Measurements from ENCODE around the gene ARHGEF11. TPM values are rescaled to one million over a fixed set of nuclear protein-coding genes. Genes with fewer than 3 reads are reported as not detected.

ARHGEF11 gene
- total and polyA plus RNA-seq, 2 of the 4 experiments (the other 2 are of a cell fraction), result 16.8 to 17.2 TPM

DNA sequence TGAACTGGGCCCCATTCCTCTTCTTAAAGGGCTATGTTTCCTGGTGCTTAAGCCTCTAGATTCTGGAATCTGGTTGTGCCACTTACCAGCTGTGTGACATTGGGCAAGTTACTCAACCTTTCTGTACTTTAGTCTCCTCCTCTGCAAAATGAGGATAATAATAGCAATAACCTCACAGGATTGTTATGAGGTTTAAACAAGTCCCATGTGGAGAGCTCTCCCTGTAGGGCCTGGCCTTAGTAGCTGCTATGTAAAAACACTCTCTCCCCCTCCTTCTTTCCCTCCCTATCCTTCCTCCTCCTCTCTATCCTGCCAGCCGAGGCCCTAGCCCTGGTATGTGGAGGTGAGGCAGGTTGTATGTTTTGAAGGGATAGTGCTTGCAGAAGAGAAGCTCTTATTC, 160.2 kb downstream of the ARHGEF11 start:
- dilution Hi-C loops (cut with HindIII; ENCODE audit: low sequenced_read_pairs, unreplicated experiment), result no loop called here
- no peak overlapping the region for H4K5ac ChIP-seq (ENCODE audit: low read depth, low read length)
- H3K4me3 ChIP-seq (ENCODE audit: insufficient read depth, low read depth, low read length), result no peak overlapping the region
- no TSS peak for BruUV-seq (replicated peaks)
- H2AK9ac ChIP-seq (replicated peaks; ENCODE audit: low read depth, low read length, poor library complexity), result no peak overlapping the region
- no peaks in the 10 kb centered on the region; the same call in 1 of the 2 replicates for H4K20me1 ChIP-seq (ENCODE audit: insufficient read depth, low read length)
- no CpG with 5 or more reads among the region's 1 CpG for WGBS, 2 experiments (ENCODE audit: extremely low coverage in 2 of 2, insufficient read length in 1 of 2)
- no peak overlapping the region for H3K4me2 ChIP-seq (ENCODE audit: low read depth, low read length)
- H3K4ac ChIP-seq (ENCODE audit: low read depth, low read length), result no peak overlapping the region
- peaks cover 84% of the 10 kb centered on the region for H3K27me3 ChIP-seq (ENCODE audit: control insufficient read depth, insufficient read depth, low read length)
- H2BK5ac ChIP-seq (ENCODE audit: low read depth, low read length, poor library complexity, severe bottlenecking), result no peak overlapping the region
- H3K79me1 ChIP-seq (ENCODE audit: low read depth in 1 of 2, low read length in 2 of 2), result no peaks in the 10 kb centered on the region
- CTCF ChIA-PET, result interaction anchor here (1.1 kb wide), 1 partner anchor 47 kb away, joined by 3 read pairs; no protein-coding TSS in a partner anchor
- POLR2A ChIA-PET (ENCODE audit: unreplicated experiment), result no interaction called here
- no peak overlapping the region for H4K91ac ChIP-seq (ENCODE audit: insufficient read depth, low read depth, low read length)
- no peak overlapping the region for H2BK15ac ChIP-seq (ENCODE audit: low read depth, low read length)
- H3K4me1 ChIP-seq (ENCODE audit: control insufficient read depth, insufficient read depth, low read length), result no peaks in the 10 kb centered on the region
- H2AK5ac ChIP-seq (ENCODE audit: low read depth, low read length), result no peak overlapping the region
- in situ Hi-C loops (cut with MboI; ENCODE audit: low sequenced_read_pairs), result loop anchor here (10.0 kb wide), 1 partner anchor 191 kb away; no protein-coding TSS in a partner anchor
- TF ChIP-seq MXI1 (IDR thresholded peaks at IDR 0.05; ENCODE audit: borderline replicate concordance, low read depth, low read length), result no peak
- TF ChIP-seq CHD1 (IDR thresholded peaks at IDR 0.05; ENCODE audit: low read depth, low read length), result no peak
- TF ChIP-seq NFE2L2 (IDR thresholded peaks at IDR 0.05; ENCODE audit: low read depth, low read length), result no peak
- no peak for TF ChIP-seq FOS (IDR thresholded peaks at IDR 0.05; ENCODE audit: low read depth, low read length)
- TF ChIP-seq RCOR1 (IDR thresholded peaks at IDR 0.05; ENCODE audit: insufficient replicate concordance, low read length), result no peak
- TF ChIP-seq, protein P1, sequence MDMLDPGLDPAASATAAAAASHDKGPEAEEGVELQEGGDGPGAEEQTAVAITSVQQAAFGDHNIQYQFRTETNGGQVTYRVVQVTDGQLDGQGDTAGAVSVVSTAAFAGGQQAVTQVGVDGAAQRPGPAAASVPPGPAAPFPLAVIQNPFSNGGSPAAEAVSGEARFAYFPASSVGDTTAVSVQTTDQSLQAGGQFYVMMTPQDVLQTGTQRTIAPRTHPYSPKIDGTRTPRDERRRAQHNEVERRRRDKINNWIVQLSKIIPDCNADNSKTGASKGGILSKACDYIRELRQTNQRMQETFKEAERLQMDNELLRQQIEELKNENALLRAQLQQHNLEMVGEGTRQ (IDR thresholded peaks at IDR 0.05; ENCODE audit: low read depth, low read length), result no peak
- H3K27ac ChIP-seq (ENCODE audit: insufficient read depth, low read length), result no peak overlapping the region
- no peak overlapping the region for H2BK120ac ChIP-seq (ENCODE audit: low read depth, low read length)
- H3K18ac ChIP-seq (ENCODE audit: low read depth, low read length), result no peak overlapping the region
- H3K23ac ChIP-seq (ENCODE audit: low read depth, low read length), result no peak overlapping the region
- DNase-seq, result no peak
- H4K8ac ChIP-seq (ENCODE audit: low read depth in 2 of 2, low read length in 2 of 2), result no peak overlapping the region
- no peak overlapping the region for H3K14ac ChIP-seq (replicated peaks; ENCODE audit: low read depth, low read length)
- no peak for ATAC-seq (ENCODE audit: low read depth)
- H2BK20ac ChIP-seq (ENCODE audit: low read depth, low read length), result no peak overlapping the region
- no peaks in the 10 kb centered on the region for H3K9me1 ChIP-seq (ENCODE audit: insufficient read depth, low read length)
- no peak overlapping the region for H3K56ac ChIP-seq (ENCODE audit: extremely low read depth, insufficient read depth, low read length)
- H3K36me3 ChIP-seq (ENCODE audit: control insufficient read depth, insufficient read depth, low read length), result no peaks in the 10 kb centered on the region
- intact Hi-C loops (cut with micrococcal nuclease), result no loop called here
- H3K9me3 ChIP-seq (ENCODE audit: control insufficient read depth, insufficient read depth, low read length), result no peaks in the 10 kb centered on the region
- H3K9ac ChIP-seq (ENCODE audit: low read depth, low read length), result no peak overlapping the region
- no peak overlapping the region for H2AFZ ChIP-seq (replicated peaks; ENCODE audit: low read length, poor library complexity)

Small RNA genes within 50 kb of the gene (microRNA-seq; reads per million reads assigned to microRNA genes)
- gene MIR765 (ENCODE audit: insufficient read depth in 1 of 2, insufficient read length in 1 of 2, unreplicated experiment in 1 of 2), result 1.1 to 4.1 reads per million in 2 experiments
- gene RN7SL612P (ENCODE audit: insufficient read depth, insufficient read length), result not detected

Small RNA genes within 50 kb of the gene (small RNA-seq; reads per million reads assigned to genes)
- gene MIR765 (0 to 1.8 (median 0) reads per million in 5 experiments), gene RN7SL612P (0 reads per million in 5 experiments)

Other genes starting within 250 kb of the ARHGEF11 start
- gene SH2D2A, start 228.9 kb downstream of the ARHGEF11 start, total RNA-seq (2012; rRNA removed), result 0.28 TPM in 1 of 2 replicates, not detected in the other
- 0.23 TPM in 1 of 2 replicates, not detected in the other for gene SH2D2A, start 228.9 kb downstream of the ARHGEF11 start, polyA plus RNA-seq (2012; rRNA removed)
- gene INSRR, start 186.6 kb downstream of the ARHGEF11 start, total RNA-seq (2012; rRNA removed), result not detected in 2 replicates
- gene INSRR, start 186.6 kb downstream of the ARHGEF11 start, polyA plus RNA-seq (2012; rRNA removed), result not detected in 2 replicates
- gene NTRK1, start 184.9 kb downstream of the ARHGEF11 start, total RNA-seq (2012; rRNA removed), result not detected in 2 replicates
- 0.03 TPM in 1 of 2 replicates, not detected in the other for gene NTRK1, start 184.9 kb downstream of the ARHGEF11 start, polyA plus RNA-seq (2012; rRNA removed)
- 2.0 and 2.8 TPM in 2 replicates for gene PEAR1, start 152.0 kb downstream of the ARHGEF11 start, total RNA-seq (2012; rRNA removed)
- gene PEAR1, start 152.0 kb downstream of the ARHGEF11 start, polyA plus RNA-seq (2012; rRNA removed), result 44.4 and 52.1 TPM in 2 replicates
- not detected in 2 replicates for gene LRRC71, start 125.1 kb downstream of the ARHGEF11 start, total RNA-seq (2012; rRNA removed)
- 0.47 and 0.50 TPM in 2 replicates for gene LRRC71, start 125.1 kb downstream of the ARHGEF11 start, polyA plus RNA-seq (2012; rRNA removed)
- gene ETV3L, start 54.1 kb upstream of the ARHGEF11 start, total RNA-seq (2012; rRNA removed), result not detected in 2 replicates
- not detected in 2 replicates for gene ETV3L, start 54.1 kb upstream of the ARHGEF11 start, polyA plus RNA-seq (2012; rRNA removed)
- 14.7 and 21.1 TPM in 2 replicates for gene ETV3, start 92.7 kb upstream of the ARHGEF11 start, total RNA-seq (2012; rRNA removed)
- 6.4 and 6.8 TPM in 2 replicates for gene ETV3, start 92.7 kb upstream of the ARHGEF11 start, polyA plus RNA-seq (2012; rRNA removed)

All from IMR-90 (cell line).